BE2C (cell line): ENCODE data around the gene ZNF473.
A peak's percentile ranks its signal among the peaks of the same experiment; 100 is the strongest.
"Not testable (repeated sequence)": the region's sequence is repeated elsewhere in the genome, so short reads cannot be mapped to it uniquely, and the experiment has no call there.

Experiments
- DNase-seq: peaks from one replicate; pipeline ENCODE4 v3.0.0-alpha.2; 2020
- H3K27me3 ChIP-seq: fragments of 250-450 bp; sonication (Bioruptor Pico); 2 replicates; pipeline ENCODE4 v1.5.1; 2020; ENCODE audit warnings: mild to moderate bottlenecking
- H3K36me3 ChIP-seq: fragments of 250-450 bp; sonication (Bioruptor Pico); 2 replicates; pipeline ENCODE4 v1.5.1; 2020; ENCODE audit warnings: mild to moderate bottlenecking
- H3K4me1 ChIP-seq: fragments of 250-450 bp; sonication (Bioruptor Pico); 2 replicates; pipeline ENCODE4 v1.5.1; 2020
- H3K4me3 ChIP-seq: 2 replicates; pipeline ENCODE4 v1.5.1; 2011; ENCODE audit warnings: low read depth, low read length
- H3K9me3 ChIP-seq: fragments of 250-450 bp; sonication (Bioruptor Pico); 2 replicates; pipeline ENCODE4 v1.5.1; 2020
- CTCF ChIP-seq: IDR thresholded peaks from 2 replicates; pipeline ENCODE4 v1.5.1; 2012; ENCODE audit warnings: mild to moderate bottlenecking, low read depth, low read length

The ZNF473 gene

GRCh38 chr19:50047671-50048070 lies 21.9 kb downstream of the ZNF473 start:
- H3K9me3 ChIP-seq, result peaks cover 4% of the 10 kb centered on the region
- no peak overlapping the region for H3K4me3 ChIP-seq
- H3K4me1 ChIP-seq, result no peaks in the 10 kb centered on the region
- no peak for TF ChIP-seq CTCF
- peaks cover 53% of the 10 kb centered on the region for H3K36me3 ChIP-seq
- DNase-seq, result no peak
- no peaks in the 10 kb centered on the region for H3K27me3 ChIP-seq

GRCh38 chr19:50050406-50051227 lies 24.8 kb downstream of the ZNF473 start:
- no peak for TF ChIP-seq CTCF
- H3K4me3 ChIP-seq, result peak overlapping the region; percentile 82
- peak; percentile 96 for DNase-seq

GRCh38 chr19:50051228-50051895 lies 25.6 kb downstream of the ZNF473 start:
- DNase-seq, H3K9me3 ChIP-seq, H3K4me1 ChIP-seq, H3K27me3 ChIP-seq: not testable (repeated sequence)
- H3K36me3 ChIP-seq, result peaks cover 19% of the 10 kb centered on the region
- H3K4me3 ChIP-seq, result peak overlapping the region; percentile 82

More at GRCh38 chr19:50050406-50051227, 24.8 kb downstream of the ZNF473 start:
- Histone ChIP-seq H3K9me3 (peaks cover under 1% of the 10 kb centered on the region), H3K36me3 (peaks cover 27% of the 10 kb centered on the region), H3K27me3 (no peaks in the 10 kb centered on the region), H3K4me1 (no peaks in the 10 kb centered on the region)

- H3K4me3 ChIP-seq, result no peak overlapping the region
- H3K9me3 ChIP-seq, result no peaks in the 10 kb centered on the region
- DNase-seq, result no peak
- H3K4me1 ChIP-seq, result no peaks in the 10 kb centered on the region
- no peaks in the 10 kb centered on the region for H3K27me3 ChIP-seq
- no peak for TF ChIP-seq CTCF
- H3K36me3 ChIP-seq, result peaks cover 13% of the 10 kb centered on the region
Measured at GRCh38 chr19:50051964-50052363, 26.2 kb downstream of the ZNF473 start.

GRCh38 chr19:50053119-50053518 lies 27.3 kb downstream of the ZNF473 start:
- no peak for DNase-seq
- TF ChIP-seq CTCF, result no peak
- Histone ChIP-seq H3K27me3 (no peaks in the 10 kb centered on the region), H3K36me3 (peaks cover 2% of the 10 kb centered on the region), H3K4me1 (no peaks in the 10 kb centered on the region), H3K9me3 (no peaks in the 10 kb centered on the region), H3K4me3 (no peak overlapping the region)

- no peak for DNase-seq
- Histone ChIP-seq H3K27me3 (no peaks in the 10 kb centered on the region), H3K4me3 (no peak overlapping the region), H3K9me3 (peaks cover 13% of the 10 kb centered on the region), H3K4me1 (no peaks in the 10 kb centered on the region), H3K36me3 (no peaks in the 10 kb centered on the region)
- no peak for TF ChIP-seq CTCF
Measured at GRCh38 chr19:50058425-50058824, 32.6 kb downstream of the ZNF473 start.
